Colonic mucosa (tissue), 4 donors: ENCODE data around the gene CDC20. TPM values are rescaled to one million over a fixed set of nuclear protein-coding genes. Genes with fewer than 3 reads are reported as not detected.

Source experiments
- DNase-seq: peaks from one replicate; pipeline ENCODE4 v3.0.0-alpha.2; 2020
- H3K27ac ChIP-seq: fragments of 200-600 bp; one replicate; pipeline ENCODE4 v1.8.0; 2021
- H3K27me3 ChIP-seq: fragments of 200-600 bp; one replicate; pipeline ENCODE4 v1.8.0; 2021
- H3K36me3 ChIP-seq: fragments of 200-600 bp; one replicate; pipeline ENCODE4 v1.8.0; 2021
- H3K4me1 ChIP-seq: fragments of 200-600 bp; one replicate; pipeline ENCODE4 v1.8.0; 2021; ENCODE audit warnings: mild to moderate bottlenecking
- H3K4me3 ChIP-seq: fragments of 200-600 bp; one replicate; pipeline ENCODE4 v1.8.0; 2021
- H3K9ac ChIP-seq, 2 donors: one replicate each; pipeline ENCODE4 v1.7.0; 2013; ENCODE audit warnings: control low read depth in 2 of 2, low read depth in 2 of 2, low read length in 2 of 2
- H3K9me3 ChIP-seq: fragments of 200-600 bp; one replicate; pipeline ENCODE4 v1.8.0; 2021
- CTCF ChIP-seq: fragments of 200-600 bp; IDR thresholded peaks from one replicate; pipeline ENCODE4 v1.8.0; 2022; ENCODE audit warnings: antibody characterized with exemption, mild to moderate bottlenecking
- intact Hi-C: fragments of 100-400 bp; cut with DNase I; formaldehyde crosslinking; loops from one replicate; pipeline ENCODE4 v1.14.1; 2022
- total RNA-seq, 2 donors: library from RNA; stranded (reverse); fragmentation: NEBNext Ultra II Directional in 1 of 2; extraction: Animal tissue kit (Norgen Biotek cat#: 25700) in 1 of 2; gene quantifications; one replicate each; pipeline ENCODE4 v1.2.1, GENCODE V29; 2021
- donor health status: healthy.
- donor health status: DM: no; HTN: no; CAD: no.
- donor health status: DM: no; HTN: no; CAD: no.

CDC20 gene
- total RNA-seq, 2 donors from 2014 or later = 42.6 to 201 TPM

GRCh38 chr1:43379476-43379875, 20.7 kb downstream of the CDC20 start:
- no peak for DNase-seq
- no peaks in the 10 kb centered on the region for H3K9me3 ChIP-seq
- TF ChIP-seq CTCF = no peak
- no peak overlapping the region for H3K9ac ChIP-seq
- H3K36me3 ChIP-seq = no peaks in the 10 kb centered on the region
- no peak overlapping the region for H3K27ac ChIP-seq
- no peak overlapping the region for H3K4me3 ChIP-seq
- H3K4me1 ChIP-seq = no peaks in the 10 kb centered on the region
- H3K27me3 ChIP-seq = no peaks in the 10 kb centered on the region
- intact Hi-C loops = no loop called here

DNA sequence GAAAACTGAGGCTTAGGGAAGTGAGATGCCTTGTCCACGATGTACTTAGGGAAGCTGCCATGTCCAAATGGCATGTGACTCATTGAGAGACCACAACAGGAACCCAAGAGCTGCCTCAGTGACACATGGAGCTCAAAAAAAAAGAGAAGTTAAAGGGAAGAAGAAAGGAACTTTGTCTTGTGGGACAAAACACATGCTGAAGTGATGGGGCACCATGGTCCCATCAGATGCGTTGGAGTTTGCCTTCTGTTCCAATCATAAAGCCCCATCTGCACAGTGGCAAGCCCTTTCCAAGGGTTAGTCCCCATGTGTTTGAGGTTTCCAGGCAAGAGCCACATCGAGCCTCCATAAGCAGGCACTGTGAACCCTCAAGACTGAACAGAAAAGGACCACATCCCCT, 22.8 kb downstream of the CDC20 start:
- peaks cover 5% of the 10 kb centered on the region for H3K36me3 ChIP-seq

DNA sequence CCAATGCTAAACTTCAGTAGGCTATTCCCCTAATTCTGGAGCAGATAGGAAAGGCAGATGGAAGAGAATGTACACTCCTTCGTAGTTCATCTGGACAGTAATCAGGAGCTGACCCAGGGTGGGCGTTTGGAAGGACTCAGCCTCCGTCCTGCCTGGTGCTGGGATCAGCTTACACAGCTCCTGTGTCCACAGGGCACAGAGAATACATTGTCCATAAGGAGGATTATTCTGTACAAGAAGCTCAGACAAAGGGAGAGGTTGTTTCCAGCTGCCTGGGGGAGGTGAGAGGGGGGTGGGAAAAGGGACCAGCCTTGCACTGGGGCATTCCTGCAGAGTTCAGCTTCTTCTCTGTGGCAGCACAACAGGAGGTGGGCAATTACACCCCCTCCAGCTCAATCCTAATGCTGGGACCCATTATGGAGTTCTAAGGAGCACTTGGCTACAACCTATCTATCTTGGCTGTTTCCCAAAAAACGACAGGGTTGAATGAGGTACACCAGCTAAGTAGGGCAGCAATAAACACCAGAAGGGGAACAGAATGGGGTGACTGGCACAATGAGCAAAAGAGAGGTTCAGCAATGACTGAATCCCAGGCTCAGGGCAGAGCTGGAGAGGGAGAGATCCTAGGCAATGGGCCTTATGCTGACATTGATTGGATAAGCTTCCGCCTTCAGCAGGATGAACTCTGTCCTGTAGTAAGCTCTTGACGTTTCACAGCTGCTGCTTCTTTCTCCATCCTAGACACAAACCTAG, 23.4 kb downstream of the CDC20 start:
- no peak for TF ChIP-seq CTCF
- Histone ChIP-seq H3K27me3 (no peaks in the 10 kb centered on the region), H3K27ac (no peak overlapping the region), H3K36me3 (peaks cover 5% of the 10 kb centered on the region), H3K4me1 (no peaks in the 10 kb centered on the region), H3K4me3 (no peak overlapping the region), H3K9me3 (no peaks in the 10 kb centered on the region), H3K9ac (no peak overlapping the region)
- no peak for DNase-seq
- intact Hi-C loops = no loop called here

More for the DNA sequence above, 22.8 kb downstream of the CDC20 start:
- no peak overlapping the region for H3K4me3 ChIP-seq
- H3K9ac ChIP-seq = no peak overlapping the region
- no peak for TF ChIP-seq CTCF
- no peaks in the 10 kb centered on the region for H3K4me1 ChIP-seq
- H3K9me3 ChIP-seq = no peaks in the 10 kb centered on the region
- no peak for DNase-seq
- no peak overlapping the region for H3K27ac ChIP-seq
- intact Hi-C loops = no loop called here
- no peaks in the 10 kb centered on the region for H3K27me3 ChIP-seq

GRCh38 chr1:43383449-43383848, 24.7 kb downstream of the CDC20 start:
- no peaks in the 10 kb centered on the region for H3K27me3 ChIP-seq
- H3K9ac ChIP-seq = no peak overlapping the region
- peaks cover 5% of the 10 kb centered on the region for H3K36me3 ChIP-seq
- no peak overlapping the region for H3K27ac ChIP-seq
- no peak for DNase-seq
- H3K4me3 ChIP-seq = no peak overlapping the region
- no peak for TF ChIP-seq CTCF
- H3K9me3 ChIP-seq = no peaks in the 10 kb centered on the region
- intact Hi-C loops = no loop called here
- H3K4me1 ChIP-seq = peaks cover 5% of the 10 kb centered on the region

DNA sequence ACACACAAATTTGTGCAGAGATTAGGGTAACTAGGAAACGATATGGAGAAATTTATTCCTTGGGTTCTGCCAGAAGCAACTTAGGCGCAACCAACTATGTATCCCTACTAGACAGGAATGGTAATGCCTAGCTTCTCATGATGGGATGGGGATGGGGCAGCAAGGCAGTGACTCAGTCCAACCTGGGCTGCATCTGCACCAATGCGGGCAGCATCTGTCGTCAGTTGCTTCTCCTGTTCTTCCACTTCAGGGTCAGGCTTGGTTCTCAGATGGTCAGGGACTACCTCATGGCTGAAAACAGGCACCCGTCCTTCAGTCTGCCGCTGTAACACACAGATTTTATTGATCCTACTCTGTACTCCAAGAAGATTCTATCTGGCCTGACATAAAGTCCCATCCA, 27.9 kb downstream of the CDC20 start:
- no peak overlapping the region for H3K27ac ChIP-seq
- peaks cover 5% of the 10 kb centered on the region for H3K36me3 ChIP-seq

More for the DNA sequence above, 27.9 kb downstream of the CDC20 start:
- DNase-seq = no peak
- Histone ChIP-seq H3K9ac (no peak overlapping the region), H3K4me3 (no peak overlapping the region), H3K9me3 (no peaks in the 10 kb centered on the region), H3K4me1 (peaks cover 10% of the 10 kb centered on the region), H3K27me3 (no peaks in the 10 kb centered on the region)
- intact Hi-C loops = no loop called here
- no peak for TF ChIP-seq CTCF
